SK-N-SH treated with all-trans-retinoic acid at 6 μM for 48 hours (cell line): ENCODE measurements around the gene NAA15.

ENCODE experiments used
- ATAC-seq: fragments of 200-7000 bp; cut with Tn5 transposase; 3 replicates; pipeline ENCODE4 v1.9.1; 2020; ENCODE audit warnings: mild to moderate bottlenecking, moderate library complexity
- ARNTL ChIP-seq: fragments of 450-650 bp; formaldehyde crosslinking; IDR thresholded peaks from 2 replicates; pipeline ENCODE4 v1.5.0; 2020; ENCODE audit warnings: low read depth, mild to moderate bottlenecking, moderate library complexity, borderline replicate concordance
- BACH2 ChIP-seq: fragments of 250-450 bp; sonication (Bioruptor Pico); IDR thresholded peaks from 2 replicates; pipeline ENCODE4 v1.9.0; 2021; ENCODE audit warnings: mild to moderate bottlenecking, borderline replicate concordance
- CSDC2 ChIP-seq: fragments of 250-450 bp; sonication (Bioruptor Pico); IDR thresholded peaks from 2 replicates; pipeline ENCODE4 v1.5.0; 2020; ENCODE audit warnings: mild to moderate bottlenecking, moderate library complexity
- ESRRG ChIP-seq: fragments of 250-450 bp; sonication (Bioruptor Pico); IDR thresholded peaks from 2 replicates; pipeline ENCODE4 v1.6.1; 2021; ENCODE audit warnings: mild to moderate bottlenecking
- GLIS3 ChIP-seq: fragments of 250-450 bp; sonication (Bioruptor Pico); IDR thresholded peaks from 2 replicates; pipeline ENCODE4 v1.5.0; 2020; ENCODE audit warnings: mild to moderate bottlenecking, moderate library complexity
- ISL1 ChIP-seq: fragments of 250-450 bp; sonication (Bioruptor Pico); IDR thresholded peaks from 2 replicates; pipeline ENCODE4 v2.1.2; 2022; ENCODE audit warnings: mild to moderate bottlenecking, moderate library complexity
- OSR1 ChIP-seq: fragments of 250-450 bp; sonication (Bioruptor Pico); IDR thresholded peaks from 2 replicates; pipeline ENCODE4 v1.8.0; 2022; ENCODE audit warnings: moderate library complexity, mild to moderate bottlenecking, inconsistent platforms
- PPARA ChIP-seq: fragments of 250-450 bp; sonication (Bioruptor Pico); IDR thresholded peaks from 2 replicates; pipeline ENCODE4 v1.5.0; 2020; ENCODE audit warnings: mild to moderate bottlenecking, borderline replicate concordance
- SNAI2 ChIP-seq: fragments of 250-450 bp; sonication (Bioruptor Pico); IDR thresholded peaks from 2 replicates; pipeline ENCODE4 v1.5.0; 2020; ENCODE audit warnings: mild to moderate bottlenecking, moderate library complexity
- TCF4 ChIP-seq: fragments of 250-450 bp; sonication (Bioruptor Pico); IDR thresholded peaks from 2 replicates; pipeline ENCODE4 v1.8.0; 2021; ENCODE audit warnings: mild to moderate bottlenecking, moderate library complexity, borderline replicate concordance
- TOX ChIP-seq: fragments of 250-450 bp; sonication (Bioruptor Pico); IDR thresholded peaks from 2 replicates; pipeline ENCODE4 v1.8.0; 2021; ENCODE audit warnings: mild to moderate bottlenecking, moderate library complexity, borderline replicate concordance
- ZC3H10 ChIP-seq: fragments of 250-450 bp; sonication (Bioruptor Pico); IDR thresholded peaks from 2 replicates; pipeline ENCODE4 v1.5.1; 2021; ENCODE audit warnings: mild to moderate bottlenecking, moderate library complexity
- ZFP30 ChIP-seq: fragments of 450-650 bp; formaldehyde crosslinking; IDR thresholded peaks from 2 replicates; pipeline ENCODE4 v1.5.0; 2022; ENCODE audit warnings: mild to moderate bottlenecking, moderate library complexity
- ZNF565 ChIP-seq: fragments of 450-650 bp; formaldehyde crosslinking; conservative IDR thresholded peaks from 2 replicates; pipeline ENCODE4 v1.5.0; 2020; ENCODE audit warnings: low read depth, mild to moderate bottlenecking, moderate library complexity
- ZNF70 ChIP-seq: fragments of 450-650 bp; formaldehyde crosslinking; IDR thresholded peaks from 2 replicates; pipeline ENCODE4 v1.5.0; 2020; ENCODE audit warnings: mild to moderate bottlenecking, moderate library complexity
- ZNF8 ChIP-seq: fragments of 450-650 bp; formaldehyde crosslinking; IDR thresholded peaks from 2 replicates; pipeline ENCODE4 v1.5.0; 2020; ENCODE audit warnings: mild to moderate bottlenecking, moderate library complexity
- TF ChIP-seq, protein P1 (sequence below): fragments of 250-450 bp; sonication (Bioruptor Pico); IDR thresholded peaks from 2 replicates; pipeline ENCODE4 v1.8.0; 2020; ENCODE audit warnings: mild to moderate bottlenecking, moderate library complexity, borderline replicate concordance
- TF ChIP-seq, protein P2 (sequence below): fragments of 250-450 bp; sonication (Bioruptor Pico); IDR thresholded peaks from 2 replicates; pipeline ENCODE4 v1.5.0; 2020; ENCODE audit warnings: mild to moderate bottlenecking, moderate library complexity
- TF ChIP-seq, protein P3 (sequence below): fragments of 250-450 bp; sonication (Bioruptor Pico); IDR thresholded peaks from 2 replicates; pipeline ENCODE4 v1.5.1; 2021; ENCODE audit warnings: mild to moderate bottlenecking, moderate library complexity
- TF ChIP-seq, protein P4 (sequence below): fragments of 250-450 bp; sonication (Bioruptor Pico); IDR thresholded peaks from 2 replicates; pipeline ENCODE4 v1.8.0; 2021; ENCODE audit warnings: low read depth, mild to moderate bottlenecking, moderate library complexity, borderline replicate concordance

The NAA15 gene

DNA sequence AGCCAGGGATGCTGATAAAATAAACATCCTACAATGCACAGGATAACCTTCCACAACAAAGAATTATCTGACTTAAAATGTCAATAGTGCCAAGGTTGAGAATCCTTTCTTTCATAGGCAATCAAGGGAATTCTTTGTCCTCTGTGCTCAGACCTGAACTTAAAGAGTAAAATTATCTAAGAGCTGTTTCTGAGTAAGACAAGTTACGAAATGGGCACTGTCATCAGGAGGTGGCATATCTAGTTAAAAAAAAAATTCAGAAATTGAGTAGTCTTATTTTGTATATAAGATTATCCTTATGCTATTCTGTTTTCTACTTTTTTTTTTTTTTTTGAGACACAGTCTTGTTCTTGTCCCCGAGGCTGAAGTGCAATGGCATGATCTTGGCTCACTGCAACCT is 149.3 kb downstream of the NAA15 start (continued):
- TF ChIP-seq, protein P1, sequence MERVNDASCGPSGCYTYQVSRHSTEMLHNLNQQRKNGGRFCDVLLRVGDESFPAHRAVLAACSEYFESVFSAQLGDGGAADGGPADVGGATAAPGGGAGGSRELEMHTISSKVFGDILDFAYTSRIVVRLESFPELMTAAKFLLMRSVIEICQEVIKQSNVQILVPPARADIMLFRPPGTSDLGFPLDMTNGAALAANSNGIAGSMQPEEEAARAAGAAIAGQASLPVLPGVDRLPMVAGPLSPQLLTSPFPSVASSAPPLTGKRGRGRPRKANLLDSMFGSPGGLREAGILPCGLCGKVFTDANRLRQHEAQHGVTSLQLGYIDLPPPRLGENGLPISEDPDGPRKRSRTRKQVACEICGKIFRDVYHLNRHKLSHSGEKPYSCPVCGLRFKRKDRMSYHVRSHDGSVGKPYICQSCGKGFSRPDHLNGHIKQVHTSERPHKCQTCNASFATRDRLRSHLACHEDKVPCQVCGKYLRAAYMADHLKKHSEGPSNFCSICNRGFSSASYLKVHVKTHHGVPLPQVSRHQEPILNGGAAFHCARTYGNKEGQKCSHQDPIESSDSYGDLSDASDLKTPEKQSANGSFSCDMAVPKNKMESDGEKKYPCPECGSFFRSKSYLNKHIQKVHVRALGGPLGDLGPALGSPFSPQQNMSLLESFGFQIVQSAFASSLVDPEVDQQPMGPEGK = no peak
- TF ChIP-seq SNAI2 (CRISPR knock-in tag) (no peak), ARNTL (CRISPR knock-in tag) (no peak), ESRRG (CRISPR knock-in tag) (no peak), ISL1 (CRISPR knock-in tag) (no peak), BACH2 (CRISPR knock-in tag) (no peak), CSDC2 (CRISPR knock-in tag) (no peak), ZNF8 (CRISPR knock-in tag) (no peak)
- TF ChIP-seq, protein P2, sequence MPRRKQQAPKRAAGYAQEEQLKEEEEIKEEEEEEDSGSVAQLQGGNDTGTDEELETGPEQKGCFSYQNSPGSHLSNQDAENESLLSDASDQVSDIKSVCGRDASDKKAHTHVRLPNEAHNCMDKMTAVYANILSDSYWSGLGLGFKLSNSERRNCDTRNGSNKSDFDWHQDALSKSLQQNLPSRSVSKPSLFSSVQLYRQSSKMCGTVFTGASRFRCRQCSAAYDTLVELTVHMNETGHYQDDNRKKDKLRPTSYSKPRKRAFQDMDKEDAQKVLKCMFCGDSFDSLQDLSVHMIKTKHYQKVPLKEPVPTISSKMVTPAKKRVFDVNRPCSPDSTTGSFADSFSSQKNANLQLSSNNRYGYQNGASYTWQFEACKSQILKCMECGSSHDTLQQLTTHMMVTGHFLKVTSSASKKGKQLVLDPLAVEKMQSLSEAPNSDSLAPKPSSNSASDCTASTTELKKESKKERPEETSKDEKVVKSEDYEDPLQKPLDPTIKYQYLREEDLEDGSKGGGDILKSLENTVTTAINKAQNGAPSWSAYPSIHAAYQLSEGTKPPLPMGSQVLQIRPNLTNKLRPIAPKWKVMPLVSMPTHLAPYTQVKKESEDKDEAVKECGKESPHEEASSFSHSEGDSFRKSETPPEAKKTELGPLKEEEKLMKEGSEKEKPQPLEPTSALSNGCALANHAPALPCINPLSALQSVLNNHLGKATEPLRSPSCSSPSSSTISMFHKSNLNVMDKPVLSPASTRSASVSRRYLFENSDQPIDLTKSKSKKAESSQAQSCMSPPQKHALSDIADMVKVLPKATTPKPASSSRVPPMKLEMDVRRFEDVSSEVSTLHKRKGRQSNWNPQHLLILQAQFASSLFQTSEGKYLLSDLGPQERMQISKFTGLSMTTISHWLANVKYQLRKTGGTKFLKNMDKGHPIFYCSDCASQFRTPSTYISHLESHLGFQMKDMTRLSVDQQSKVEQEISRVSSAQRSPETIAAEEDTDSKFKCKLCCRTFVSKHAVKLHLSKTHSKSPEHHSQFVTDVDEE (CRISPR knock-in tag) = no peak
- TF ChIP-seq, all 23 proteins: peak for 0

DNA sequence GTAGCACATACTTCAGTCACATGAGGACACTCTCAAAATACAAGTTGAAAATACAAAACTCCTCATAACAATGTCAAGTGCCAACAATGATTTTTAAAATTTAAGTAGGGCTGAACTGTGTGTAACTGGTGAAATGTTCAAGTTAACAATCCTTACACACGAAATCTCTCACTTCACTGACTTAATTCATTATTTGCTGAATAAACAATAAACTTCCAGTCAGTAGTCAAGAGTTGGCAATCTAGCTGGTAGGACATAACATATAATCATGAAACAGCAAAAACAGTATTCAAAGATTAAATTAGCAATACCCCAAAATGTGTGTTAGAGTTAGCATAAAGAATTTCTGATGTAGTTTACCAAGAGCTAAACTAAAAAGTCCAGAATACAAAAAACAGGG is 150.7 kb downstream of the NAA15 start:
- TF ChIP-seq PPARA = no peak
- TF ChIP-seq, protein P1 = no peak
- TF ChIP-seq BACH2 (CRISPR knock-in tag) = no peak
- TF ChIP-seq ZC3H10 (CRISPR knock-in tag) = no peak
- no peak for TF ChIP-seq CSDC2 (CRISPR knock-in tag)
- no peak for TF ChIP-seq OSR1
- TF ChIP-seq, protein P3, sequence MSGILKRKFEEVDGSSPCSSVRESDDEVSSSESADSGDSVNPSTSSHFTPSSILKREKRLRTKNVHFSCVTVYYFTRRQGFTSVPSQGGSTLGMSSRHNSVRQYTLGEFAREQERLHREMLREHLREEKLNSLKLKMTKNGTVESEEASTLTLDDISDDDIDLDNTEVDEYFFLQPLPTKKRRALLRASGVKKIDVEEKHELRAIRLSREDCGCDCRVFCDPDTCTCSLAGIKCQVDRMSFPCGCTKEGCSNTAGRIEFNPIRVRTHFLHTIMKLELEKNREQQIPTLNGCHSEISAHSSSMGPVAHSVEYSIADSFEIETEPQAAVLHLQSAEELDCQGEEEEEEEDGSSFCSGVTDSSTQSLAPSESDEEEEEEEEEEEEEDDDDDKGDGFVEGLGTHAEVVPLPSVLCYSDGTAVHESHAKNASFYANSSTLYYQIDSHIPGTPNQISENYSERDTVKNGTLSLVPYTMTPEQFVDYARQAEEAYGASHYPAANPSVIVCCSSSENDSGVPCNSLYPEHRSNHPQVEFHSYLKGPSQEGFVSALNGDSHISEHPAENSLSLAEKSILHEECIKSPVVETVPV (CRISPR knock-in tag) = no peak
- no peak for TF ChIP-seq ZNF8 (CRISPR knock-in tag)
- TF ChIP-seq, protein P2 (CRISPR knock-in tag) = no peak
- TF ChIP-seq, protein P4, sequence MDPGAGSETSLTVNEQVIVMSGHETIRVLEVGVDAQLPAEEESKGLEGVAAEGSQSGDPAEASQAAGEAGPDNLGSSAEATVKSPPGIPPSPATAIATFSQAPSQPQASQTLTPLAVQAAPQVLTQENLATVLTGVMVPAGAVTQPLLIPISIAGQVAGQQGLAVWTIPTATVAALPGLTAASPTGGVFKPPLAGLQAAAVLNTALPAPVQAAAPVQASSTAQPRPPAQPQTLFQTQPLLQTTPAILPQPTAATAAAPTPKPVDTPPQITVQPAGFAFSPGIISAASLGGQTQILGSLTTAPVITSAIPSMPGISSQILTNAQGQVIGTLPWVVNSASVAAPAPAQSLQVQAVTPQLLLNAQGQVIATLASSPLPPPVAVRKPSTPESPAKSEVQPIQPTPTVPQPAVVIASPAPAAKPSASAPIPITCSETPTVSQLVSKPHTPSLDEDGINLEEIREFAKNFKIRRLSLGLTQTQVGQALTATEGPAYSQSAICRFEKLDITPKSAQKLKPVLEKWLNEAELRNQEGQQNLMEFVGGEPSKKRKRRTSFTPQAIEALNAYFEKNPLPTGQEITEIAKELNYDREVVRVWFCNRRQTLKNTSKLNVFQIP (CRISPR knock-in tag) = no peak
- TF ChIP-seq TOX = no peak
- TF ChIP-seq ISL1 (CRISPR knock-in tag) = no peak
- no peak for TF ChIP-seq ZNF565 (CRISPR knock-in tag)
- TF ChIP-seq SNAI2 (CRISPR knock-in tag) = no peak
- no peak for TF ChIP-seq ZFP30 (CRISPR knock-in tag)
- TF ChIP-seq ESRRG (CRISPR knock-in tag) = no peak
- TF ChIP-seq TCF4 (CRISPR knock-in tag) = no peak
- no peak for TF ChIP-seq ZNF70
- no peak for TF ChIP-seq ARNTL (CRISPR knock-in tag)
- no peak for TF ChIP-seq GLIS3 (CRISPR knock-in tag)
- ATAC-seq = no peak
